B cell (primary cell): Measurements from ENCODE around the gene ANKS1A. TPM values are rescaled to one million over a fixed set of nuclear protein-coding genes. Genes with fewer than 3 reads are reported as not detected.

Experiments used
- ATAC-seq: fragments of 200-7000 bp; cut with Tn5 transposase; one replicate; pipeline ENCODE4 v1.10.0; 2021; ENCODE audit warnings: low read depth, mild to moderate bottlenecking, moderate number of reproducible peaks, moderate library complexity
- CTCF ChIA-PET: fragments of 350-600 bp; sonication (Branson Sonifier 250); formaldehyde crosslinking; loops from one replicate; lab custom pipeline; 2021; ENCODE audit warnings: antibody characterized with exemption, inconsistent platforms; lab: Charles Lee
- POLR2A ChIA-PET: fragments of 350-600 bp; sonication (Branson Sonifier 250); formaldehyde crosslinking; loops from one replicate; lab custom pipeline; 2021; ENCODE audit warnings: antibody characterized with exemption; lab: Charles Lee
- DNase-seq: peaks from one replicate; pipeline ENCODE4 v3.0.0; 2013
- H2AFZ ChIP-seq: 2 replicates; pipeline ENCODE4 v1.6.1; 2012; ENCODE audit warnings: mild to moderate bottlenecking, low read depth, low read length; ENCODE audit not compliant: insufficient read depth, poor library complexity, severe bottlenecking
- H3K27ac ChIP-seq, 2 donors: 1 replicate in 1 of 2; 2 replicates in 1 of 2; pipeline ENCODE4 v1.5.1; 2012 to 2013; ENCODE audit warnings: low read length in 2 of 2, mild to moderate bottlenecking in 2 of 2, moderate library complexity in 1 of 2
- H3K27me3 ChIP-seq, 4 experiments: fragments of 200-600 bp in 1 of 4; sonication (generic) in 1 of 4; replicated peaks in 1 of 4; 1 replicate in 2 of 4; 2 replicates in 2 of 4; pipeline versions ENCODE4 v1.6.1 to v1.7.0; 2013 to 2016; ENCODE audit warnings: low read length in 3 of 4, mild to moderate bottlenecking in 2 of 4, mixed read lengths in 1 of 4, moderate library complexity in 1 of 4; ENCODE audit not compliant: insufficient read depth in 4 of 4, control insufficient read depth in 3 of 4; ENCODE audit errors: control extremely low read depth in 1 of 4
- H3K36me3 ChIP-seq, 2 experiments: replicated peaks in 1 of 2; 1 replicate in 1 of 2; 2 replicates in 1 of 2; pipeline versions ENCODE4 v1.6.1 to v1.7.1; 2013; ENCODE audit warnings: low read length in 1 of 2; ENCODE audit not compliant: insufficient read depth in 2 of 2, control insufficient read depth in 1 of 2; ENCODE audit errors: control extremely low read depth in 1 of 2, extremely low read depth in 1 of 2
- H3K4me1 ChIP-seq, 2 donors: fragments of 200-600 bp in 1 of 2; sonication (generic) in 1 of 2; 1 replicate in 1 of 2; 2 replicates in 1 of 2; pipeline versions ENCODE4 v1.5.1 to v1.6.1; 2013 to 2017; ENCODE audit warnings: low read length in 2 of 2; ENCODE audit not compliant: control insufficient read depth in 2 of 2, insufficient read depth in 2 of 2
- H3K4me2 ChIP-seq: replicated peaks from 2 replicates; pipeline ENCODE3; 2012; ENCODE audit warnings: mild to moderate bottlenecking, low read depth, low read length; ENCODE audit not compliant: poor library complexity, severe bottlenecking
- H3K4me3 ChIP-seq, 5 experiments: fragments of 200-600 bp in 1 of 5; sonication (generic) in 1 of 5; 1 replicate in 3 of 5; 2 replicates in 2 of 5; pipeline versions ENCODE4 v1.5.1 to v1.7.0; 2011 to 2016; ENCODE audit warnings: low read length in 4 of 5, mild to moderate bottlenecking in 4 of 5, low read depth in 2 of 5, control low read depth in 1 of 5, moderate library complexity in 1 of 5; ENCODE audit not compliant: insufficient read depth in 1 of 5; ENCODE audit errors: control extremely low read depth in 1 of 5, extremely low read depth in 1 of 5
- H3K79me2 ChIP-seq: fragments of 200-600 bp; sonication (generic); one replicate; pipeline ENCODE4 v1.6.0; 2016; ENCODE audit warnings: low read length; ENCODE audit not compliant: control insufficient read depth, insufficient read depth
- H3K9ac ChIP-seq: fragments of 200-600 bp; sonication (generic); 2 replicates; pipeline ENCODE4 v1.6.1; 2017; ENCODE audit warnings: mild to moderate bottlenecking, low read length, moderate library complexity
- H3K9me3 ChIP-seq, 3 donors: one replicate each; pipeline versions ENCODE4 v1.6.1 to v1.7.1; 2013; ENCODE audit warnings: low read length in 2 of 3; ENCODE audit not compliant: control insufficient read depth in 2 of 3, insufficient read depth in 1 of 3; ENCODE audit errors: control extremely low read depth in 1 of 3
- H4K20me1 ChIP-seq: 2 replicates; pipeline ENCODE4 v1.6.0; 2012; ENCODE audit warnings: mild to moderate bottlenecking, low read length; ENCODE audit not compliant: insufficient read depth, control insufficient read depth, poor library complexity, severe bottlenecking
- H3K27ac Mint-ChIP-seq: one replicate; pipeline ENCODE4 v1.8.0; 2021; ENCODE audit warnings: mixed read lengths
- H3K27me3 Mint-ChIP-seq: one replicate; pipeline ENCODE4 v1.8.0; 2021; ENCODE audit warnings: mixed read lengths
- H3K4me1 Mint-ChIP-seq: one replicate; pipeline ENCODE4 v1.8.0; 2021; ENCODE audit warnings: mixed read lengths
- H3K4me3 Mint-ChIP-seq: one replicate; pipeline ENCODE4 v1.8.0; 2021; ENCODE audit warnings: mixed read lengths
- H3K9me3 Mint-ChIP-seq: one replicate; pipeline ENCODE4 v1.8.0; 2022; ENCODE audit warnings: mixed read lengths; ENCODE audit not compliant: insufficient read depth
- EZH2 ChIP-seq: IDR thresholded peaks from 2 replicates; pipeline ENCODE4 v1.6.1; 2012; ENCODE audit warnings: borderline replicate concordance, low read depth, mild to moderate bottlenecking, moderate library complexity, low read length; ENCODE audit not compliant: insufficient read depth, poor library complexity, severe bottlenecking
- WGBS: methylation state at CpG from one replicate; pipeline ENCODE4 v1.1.5; 2013; ENCODE audit warnings: missing lambda C conversion rate; ENCODE audit not compliant: insufficient coverage; 5-methylcytosine and 5-hydroxymethylcytosine counted together
- intact Hi-C: fragments of 100-400 bp; cut with micrococcal nuclease; formaldehyde crosslinking; loops from one replicate; pipeline ENCODE4 v1.10.0; 2022
- polyA plus RNA-seq: library from polyadenylated mRNA; depleted of rRNA; stranded (reverse); fragments of >200 nt; gene quantifications from 2 replicates; pipeline ENCODE4 v1.2.3, GENCODE V29; 2012
- total RNA-seq, 2 donors: library from RNA; stranded (reverse); fragments of 120-200 nt in 1 of 2; gene quantifications; 1 replicate in 1 of 2; 2 replicates in 1 of 2; pipeline versions ENCODE4 v1.2.3 to v1.2.4, GENCODE V29; 2013 to 2022
- TF ChIP-seq, protein P1 (sequence below): fragments of 200-600 bp; IDR thresholded peaks from one replicate; pipeline ENCODE4 v1.8.0; 2022; ENCODE audit warnings: antibody characterized with exemption, mild to moderate bottlenecking

Gene ANKS1A
- total and polyA plus RNA-seq, 2 donors (not counting 1 experiment from before 2014, with no cell fraction given) = 3.4 to 19.7 TPM

GRCh38 chr6:35043381-35044130, 154.5 kb downstream of the ANKS1A start:
- ATAC-seq (no peak), DNase-seq (no peak)
- H3K4me2 ChIP-seq = no peak overlapping the region
- no peak overlapping the region for H3K9ac ChIP-seq
- no peak overlapping the region for H2AFZ ChIP-seq
- H3K27ac ChIP-seq = no peak overlapping the region
- peaks cover 13 to 19% of the 10 kb centered on the region in 2 donors for H3K4me1 ChIP-seq
- H3K4me3 ChIP-seq = no peak overlapping the region
- Mint-ChIP-seq H3K27ac (no peak overlapping the region), H3K27me3 (no peaks in the 10 kb centered on the region), H3K4me3 (no peak overlapping the region), H3K9me3 (no peaks in the 10 kb centered on the region), H3K4me1 (peaks cover 6% of the 10 kb centered on the region)
- H3K79me2 ChIP-seq = no peaks in the 10 kb centered on the region
- no peaks in the 10 kb centered on the region for H3K27me3 ChIP-seq
- POLR2A ChIA-PET = no interaction called here
- peaks cover 0 to 2% of the 10 kb centered on the region in 2 experiments for H3K36me3 ChIP-seq
- intact Hi-C loops = no loop called here
- TF ChIP-seq, protein P1, sequence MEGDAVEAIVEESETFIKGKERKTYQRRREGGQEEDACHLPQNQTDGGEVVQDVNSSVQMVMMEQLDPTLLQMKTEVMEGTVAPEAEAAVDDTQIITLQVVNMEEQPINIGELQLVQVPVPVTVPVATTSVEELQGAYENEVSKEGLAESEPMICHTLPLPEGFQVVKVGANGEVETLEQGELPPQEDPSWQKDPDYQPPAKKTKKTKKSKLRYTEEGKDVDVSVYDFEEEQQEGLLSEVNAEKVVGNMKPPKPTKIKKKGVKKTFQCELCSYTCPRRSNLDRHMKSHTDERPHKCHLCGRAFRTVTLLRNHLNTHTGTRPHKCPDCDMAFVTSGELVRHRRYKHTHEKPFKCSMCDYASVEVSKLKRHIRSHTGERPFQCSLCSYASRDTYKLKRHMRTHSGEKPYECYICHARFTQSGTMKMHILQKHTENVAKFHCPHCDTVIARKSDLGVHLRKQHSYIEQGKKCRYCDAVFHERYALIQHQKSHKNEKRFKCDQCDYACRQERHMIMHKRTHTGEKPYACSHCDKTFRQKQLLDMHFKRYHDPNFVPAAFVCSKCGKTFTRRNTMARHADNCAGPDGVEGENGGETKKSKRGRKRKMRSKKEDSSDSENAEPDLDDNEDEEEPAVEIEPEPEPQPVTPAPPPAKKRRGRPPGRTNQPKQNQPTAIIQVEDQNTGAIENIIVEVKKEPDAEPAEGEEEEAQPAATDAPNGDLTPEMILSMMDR = no peak
- no peak for TF ChIP-seq EZH2
- H3K9me3 ChIP-seq = no peaks in the 10 kb centered on the region
- 58% methylated on average over 3 of the region's 4 CpGs for WGBS
- CTCF ChIA-PET = interaction anchor here (0.5 kb wide), 1 partner anchor 326 kb away, joined by 4 read pairs; no protein-coding TSS in a partner anchor
- H4K20me1 ChIP-seq = no peaks in the 10 kb centered on the region

- H3K9me3 Mint-ChIP-seq = no peaks in the 10 kb centered on the region
- H3K4me1 Mint-ChIP-seq = peaks cover 6% of the 10 kb centered on the region
- Histone ChIP-seq H4K20me1 (no peaks in the 10 kb centered on the region), H3K36me3 (peaks cover 0 to 2% of the 10 kb centered on the region in 2 experiments), H3K27ac (no peak overlapping the region), H3K79me2 (no peaks in the 10 kb centered on the region), H3K27me3 (no peaks in the 10 kb centered on the region), H3K4me1 (peaks cover 14 to 24% of the 10 kb centered on the region in 2 donors), H2AFZ (no peak overlapping the region), H3K4me2 (no peak overlapping the region), H3K9ac (no peak overlapping the region), H3K9me3 (no peaks in the 10 kb centered on the region), H3K4me3 (no peak overlapping the region)
- no peaks in the 10 kb centered on the region for H3K27me3 Mint-ChIP-seq
- TF ChIP-seq, protein P1 = no peak
- no peak for TF ChIP-seq EZH2
- H3K4me3 Mint-ChIP-seq = no peak overlapping the region
- H3K27ac Mint-ChIP-seq = no peak overlapping the region
- 72% methylated on average over 15 of the region's 16 CpGs for WGBS
- DNase-seq = no peak
- no peak for ATAC-seq
- CTCF ChIA-PET = no interaction called here
- POLR2A ChIA-PET = no interaction called here
- intact Hi-C loops = no loop called here
Observed at GRCh38 chr6:35044145-35044745, 155.2 kb downstream of the ANKS1A start.
